GM12874 (cell line): ENCODE measurements around the gene COL5A1.

Experiments
- CTCF ChIP-seq: IDR thresholded peaks from 2 replicates; pipeline ENCODE4 v1.5.1; 2011; ENCODE audit warnings: low read depth, mild to moderate bottlenecking, control low read depth, low read length, moderate library complexity; ENCODE audit not compliant: insufficient read depth

The COL5A1 gene

GRCh38 chr9:134658378-134658955, 16.9 kb downstream of the COL5A1 start:
- TF ChIP-seq CTCF: no peak

GRCh38 chr9:134659688-134660131, 18.1 kb downstream of the COL5A1 start:
- TF ChIP-seq CTCF: no peak

GRCh38 chr9:134660407-134660806, 18.8 kb downstream of the COL5A1 start:
- TF ChIP-seq CTCF: peak; percentile 53; the same call in 1 of the 2 replicates

- TF ChIP-seq CTCF: no peak
Observed at GRCh38 chr9:134661299-134661698, 19.7 kb downstream of the COL5A1 start.

- TF ChIP-seq CTCF: no peak
Observed at GRCh38 chr9:134661791-134662142, 20.2 kb downstream of the COL5A1 start.

GRCh38 chr9:134662143-134662876, 20.7 kb downstream of the COL5A1 start:
- no peak for TF ChIP-seq CTCF

- TF ChIP-seq CTCF: no peak
Observed at GRCh38 chr9:134663084-134663483, 21.5 kb downstream of the COL5A1 start.
